NCI-H69 (cell line): ENCODE measurements around the gene SLX4IP.

Source experiments
- DNase-seq: peaks from one replicate; lab custom pipeline; 2025; lab: John Stamatoyannopoulos, UW

SLX4IP gene

DNA sequence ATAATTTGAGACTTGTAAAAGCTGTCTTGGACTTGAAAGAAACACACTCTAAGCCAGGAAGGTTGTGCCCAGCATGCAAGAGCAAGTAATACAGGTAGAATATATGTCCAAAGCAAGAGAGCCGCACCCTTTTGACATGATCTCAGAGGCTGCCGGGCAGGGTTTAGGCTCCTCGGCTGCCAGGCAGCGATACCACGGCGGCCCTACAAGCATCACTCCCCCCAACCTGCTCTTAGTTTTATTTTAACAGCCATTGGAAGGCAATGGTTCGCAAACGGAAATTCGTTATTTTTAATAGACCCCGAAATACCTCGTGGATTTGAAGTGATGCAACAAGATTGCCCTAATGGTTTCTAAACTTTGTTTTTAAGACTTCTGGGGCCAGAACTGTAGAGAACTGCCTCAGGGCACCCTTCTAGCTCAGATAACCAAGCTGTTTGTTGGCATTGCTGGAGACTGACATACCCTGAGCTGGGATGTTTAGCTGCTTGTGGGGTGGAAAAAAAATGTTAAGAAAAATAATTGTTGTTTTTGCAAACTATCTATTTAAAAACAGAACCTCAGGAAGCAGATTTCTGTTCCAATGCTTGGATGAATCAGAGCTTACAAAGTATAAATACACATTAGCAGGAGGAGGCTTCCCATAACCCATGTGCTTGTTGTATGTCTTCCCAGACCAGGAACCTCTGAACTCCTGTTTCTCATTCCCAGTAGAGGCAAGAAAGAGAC is 199.7 kb downstream of the SLX4IP start:
- no peak for DNase-seq

DNA sequence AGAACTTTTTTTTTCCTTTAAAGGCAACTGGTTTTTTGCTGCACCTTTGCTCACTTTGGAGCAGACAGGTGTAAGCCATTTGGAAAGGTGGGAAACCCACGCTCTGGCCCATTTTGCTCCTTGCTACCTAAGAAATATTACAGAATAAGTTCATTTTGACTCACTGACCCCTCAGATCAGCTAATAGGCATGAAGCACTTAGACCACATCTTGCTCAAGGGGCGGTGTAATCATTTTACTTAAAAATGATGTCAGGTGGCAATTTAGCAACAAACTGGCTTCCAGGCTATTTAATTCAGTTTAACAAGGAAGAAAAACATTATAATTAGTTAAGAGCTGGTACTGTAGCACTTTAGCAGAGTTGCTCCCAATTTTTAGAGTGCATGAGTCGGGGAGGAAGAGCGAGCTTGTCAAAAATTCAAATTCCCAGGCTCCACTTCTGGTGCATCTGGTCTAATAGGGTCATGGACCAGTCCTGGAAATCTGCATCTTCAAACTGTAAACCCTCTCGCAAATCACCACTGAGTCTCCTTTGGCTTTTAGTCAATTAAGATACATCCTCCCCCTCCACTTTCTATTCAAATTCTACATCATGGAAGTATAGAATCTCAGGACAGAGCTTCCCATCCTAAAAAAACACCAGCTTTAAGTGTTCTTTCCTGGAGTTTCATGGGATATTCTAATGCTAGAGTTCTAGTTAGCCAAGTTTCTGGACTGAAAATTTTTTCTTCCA is 200.5 kb downstream of the SLX4IP start:
- DNase-seq = no peak

- DNase-seq = peak; percentile 46
These were observed 201.3 kb downstream of the SLX4IP start for GRCh38 chr20:10636326-10636818.

- peak; percentile 53 for DNase-seq
These were observed 202.0 kb downstream of the SLX4IP start for GRCh38 chr20:10637031-10637559.

- DNase-seq = peak; percentile 53
These were observed 202.5 kb downstream of the SLX4IP start for GRCh38 chr20:10637563-10637962.

- DNase-seq = no peak
These were observed 204.1 kb downstream of the SLX4IP start for GRCh38 chr20:10639077-10639736.

GRCh38 chr20:10639737-10640556 is 204.8 kb downstream of the SLX4IP start:
- no peak for DNase-seq

- DNase-seq = no peak
These were observed 205.8 kb downstream of the SLX4IP start for GRCh38 chr20:10640897-10641296.

GRCh38 chr20:10641467-10641866 is 206.4 kb downstream of the SLX4IP start:
- DNase-seq = no peak

GRCh38 chr20:10641893-10642292 is 206.8 kb downstream of the SLX4IP start:
- DNase-seq = peak; percentile 20

DNA sequence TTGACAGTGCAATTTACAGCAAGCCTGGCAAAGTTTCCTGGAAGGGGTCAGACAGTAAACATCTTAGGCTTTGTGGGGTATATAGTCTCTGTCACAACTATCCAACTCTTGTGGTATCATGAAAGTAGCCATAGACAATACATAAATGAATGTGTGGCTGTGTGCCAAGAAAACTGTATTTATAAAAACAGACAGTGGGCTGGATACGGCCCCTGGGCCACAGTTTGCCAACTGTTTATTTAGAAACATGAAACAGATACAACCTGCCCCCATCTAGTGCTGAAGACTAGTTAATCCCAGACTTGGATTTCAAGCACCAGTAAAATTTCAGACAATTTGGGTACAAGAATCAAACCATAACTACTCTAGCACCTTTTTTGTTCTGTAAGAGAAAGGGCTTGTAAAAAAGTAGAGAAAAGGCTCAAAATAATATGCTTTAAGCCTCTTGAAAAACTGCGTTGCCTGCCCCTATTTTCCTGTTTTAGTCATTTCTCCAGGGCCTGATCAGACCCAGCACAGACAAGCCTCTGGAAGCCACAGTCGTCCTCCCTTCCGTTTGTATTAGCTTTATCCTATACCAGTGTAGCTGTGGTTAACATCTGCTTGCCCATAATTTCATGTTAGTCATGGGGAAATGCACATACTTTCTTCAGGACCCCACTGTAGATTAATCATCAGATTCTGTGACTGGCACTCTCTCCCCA is 207.9 kb downstream of the SLX4IP start:
- DNase-seq = peak; percentile 80

- DNase-seq = no peak
These were observed 208.4 kb downstream of the SLX4IP start for GRCh38 chr20:10643560-10643873.

DNA sequence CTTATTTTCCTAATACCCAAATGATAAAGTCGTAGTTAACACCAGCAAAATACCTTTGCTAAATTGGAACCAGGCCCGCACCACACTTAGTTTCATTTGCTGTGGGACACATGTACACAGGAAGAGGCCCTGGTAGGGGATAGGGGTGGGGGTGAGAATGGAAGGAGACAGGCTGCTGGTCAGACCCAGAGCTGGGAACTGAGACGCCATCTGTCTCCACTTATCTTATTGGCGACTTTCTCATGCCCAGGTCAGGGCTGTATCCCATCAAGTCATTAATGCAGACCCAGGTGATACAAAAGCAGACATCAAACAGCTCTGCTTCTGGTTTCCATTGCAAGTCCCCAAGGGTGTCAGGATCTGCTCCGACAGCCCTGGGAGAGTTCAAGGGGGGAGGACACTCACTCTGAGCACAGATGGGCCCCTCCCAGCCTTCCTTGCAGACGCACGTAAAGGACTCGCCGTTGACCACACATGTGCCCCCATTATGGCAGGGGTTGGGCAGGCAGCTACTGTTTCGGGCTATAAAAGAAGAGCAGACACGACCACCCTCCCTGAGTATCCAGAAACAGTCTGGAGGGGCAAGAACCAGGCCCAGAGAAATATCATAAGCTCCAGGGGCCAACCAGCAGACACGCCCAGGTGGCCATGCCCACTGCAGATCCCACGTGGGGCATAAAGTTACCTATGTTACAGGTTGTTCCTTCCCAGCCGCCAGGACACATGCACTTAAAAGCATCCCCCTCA is 209.5 kb downstream of the SLX4IP start:
- peak; percentile 84 for DNase-seq

GRCh38 chr20:10645205-10645570 is 210.1 kb downstream of the SLX4IP start:
- no peak for DNase-seq

DNA sequence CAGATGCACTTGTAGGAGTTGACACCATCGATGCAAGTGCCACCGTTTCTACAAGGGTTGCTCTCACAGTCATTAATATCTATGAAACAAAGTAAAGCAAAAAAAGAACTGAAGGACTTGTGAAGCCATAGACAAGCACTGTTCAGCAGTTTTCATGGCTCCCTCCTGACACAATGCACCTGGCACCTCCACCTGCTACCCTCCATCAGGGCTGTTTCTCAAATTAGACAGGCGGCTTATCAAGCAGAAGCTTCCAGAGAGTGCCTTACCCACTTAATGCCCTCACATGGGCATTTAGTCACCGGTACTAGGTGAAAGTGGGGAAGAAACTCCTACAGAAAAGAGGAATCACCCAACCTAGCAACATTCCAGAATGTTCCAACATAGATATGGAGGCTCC is 210.9 kb downstream of the SLX4IP start:
- no peak for DNase-seq

DNA sequence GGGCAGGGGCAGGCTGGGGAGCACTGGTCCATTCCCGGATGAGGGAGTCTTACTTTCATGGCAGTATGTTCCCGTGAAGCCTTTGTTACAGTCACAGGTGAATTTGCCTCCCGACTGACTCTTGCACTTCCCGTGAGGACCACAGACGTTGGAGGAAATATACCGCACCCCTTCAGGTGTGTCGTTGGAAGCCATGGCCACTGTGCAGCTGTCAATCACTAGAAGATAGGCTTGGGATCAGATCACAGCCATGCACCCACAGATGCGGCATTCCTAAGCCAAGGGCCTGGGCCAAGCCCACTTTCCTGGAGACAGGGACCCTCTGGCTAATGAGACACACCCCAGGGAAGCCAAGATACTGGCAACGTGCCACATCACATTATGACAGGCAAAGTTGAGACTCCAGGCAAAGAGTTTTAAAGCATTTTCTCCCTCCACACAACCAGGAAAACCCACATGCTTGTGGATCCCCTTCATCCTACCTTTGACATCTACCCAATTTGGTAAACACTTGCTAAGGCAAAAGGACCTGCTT is 211.8 kb downstream of the SLX4IP start:
- no peak for DNase-seq

DNA sequence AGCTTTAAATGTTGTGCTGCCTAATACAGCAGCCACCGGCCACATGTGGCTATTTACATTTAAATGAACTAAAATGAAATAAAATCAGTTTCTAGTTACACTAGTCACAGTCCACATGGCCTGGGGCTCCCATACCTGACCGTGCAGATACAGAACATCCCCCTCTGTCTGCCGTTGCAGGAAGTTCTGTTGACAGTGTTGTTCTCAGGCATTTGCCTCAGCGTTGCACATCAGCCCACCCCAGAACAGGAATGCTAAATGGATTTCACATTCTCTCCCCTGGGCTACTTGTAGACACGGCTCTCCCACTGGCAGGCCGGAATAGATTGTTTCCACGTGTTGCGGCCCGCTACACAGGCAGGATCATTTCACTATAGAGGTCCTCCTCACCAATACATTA is 212.4 kb downstream of the SLX4IP start:
- peak; percentile 30 for DNase-seq

GRCh38 chr20:10647909-10648308 is 212.8 kb downstream of the SLX4IP start:
- DNase-seq = no peak

DNA sequence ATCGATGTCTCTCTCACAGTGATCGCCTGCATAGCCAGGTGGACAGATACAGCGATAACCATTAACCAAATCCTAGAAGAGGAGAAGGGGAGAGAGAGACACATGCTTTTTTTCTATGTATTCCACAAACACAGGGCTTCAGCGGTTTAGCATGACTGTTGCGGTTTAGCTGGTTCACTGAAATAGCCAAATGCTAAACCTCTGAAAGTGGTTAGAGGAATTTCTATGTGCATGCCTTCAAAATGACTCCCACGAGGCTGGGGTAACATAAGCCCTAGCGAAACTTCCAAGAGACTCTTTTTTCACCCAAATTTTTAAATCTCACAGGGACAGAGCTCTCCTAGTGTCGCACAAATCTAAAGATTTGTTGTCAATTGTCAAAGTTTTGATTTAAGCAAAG is 213.5 kb downstream of the SLX4IP start:
- DNase-seq = no peak

- no peak for DNase-seq
These were observed 214.1 kb downstream of the SLX4IP start for GRCh38 chr20:10649080-10649796.
